Measurements from ENCODE around the gene SLC26A1.
"Not testable (repeated sequence)": the region's sequence is repeated elsewhere in the genome, so short reads cannot be mapped to it uniquely, and the experiment has no call there.

SLC26A1 gene

DNA sequence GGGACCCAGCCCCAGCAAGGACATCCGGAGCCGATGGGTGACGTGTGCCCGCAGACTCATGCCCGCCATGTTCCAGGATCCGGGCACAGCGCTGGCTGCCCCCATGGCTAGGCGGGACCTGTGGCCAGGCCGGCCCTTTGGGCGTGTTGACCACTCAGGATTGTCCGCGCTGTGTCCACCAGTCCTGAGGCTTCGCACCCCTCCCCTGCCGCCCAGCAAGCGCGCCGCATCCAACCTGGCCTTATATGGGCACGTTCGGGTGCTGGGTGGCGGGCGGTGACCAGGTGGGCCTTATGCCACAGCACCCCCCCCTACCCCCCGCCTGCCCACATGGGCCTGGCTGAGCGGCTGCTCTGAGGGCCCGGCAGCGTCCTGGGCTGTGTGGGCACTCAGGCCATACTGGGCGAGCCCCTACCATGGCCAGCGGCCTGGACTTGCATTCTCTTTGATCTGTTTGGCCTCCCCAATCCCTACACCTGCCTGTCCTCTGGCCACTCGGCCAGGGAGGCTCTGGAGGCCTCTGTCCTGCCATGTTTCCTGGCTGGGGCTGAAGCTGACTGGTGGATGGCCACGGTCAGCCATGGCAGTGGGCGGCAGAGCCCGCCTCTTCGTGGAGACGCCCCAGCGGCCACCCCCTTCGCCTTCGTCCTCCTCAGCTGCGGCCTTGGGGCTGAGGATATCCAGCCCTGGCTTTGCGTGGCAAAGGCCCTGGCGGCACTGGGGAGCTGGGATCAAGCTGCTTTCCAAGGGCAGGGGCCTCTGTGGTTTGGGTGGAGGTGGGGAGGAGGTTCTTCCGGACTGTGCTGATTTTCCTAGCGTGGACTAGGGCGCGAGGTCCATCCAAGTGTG, 20.2 kb upstream of the SLC26A1 start:
- DNase-seq (ENCODE audit: low spot score) = no peak

DNA sequence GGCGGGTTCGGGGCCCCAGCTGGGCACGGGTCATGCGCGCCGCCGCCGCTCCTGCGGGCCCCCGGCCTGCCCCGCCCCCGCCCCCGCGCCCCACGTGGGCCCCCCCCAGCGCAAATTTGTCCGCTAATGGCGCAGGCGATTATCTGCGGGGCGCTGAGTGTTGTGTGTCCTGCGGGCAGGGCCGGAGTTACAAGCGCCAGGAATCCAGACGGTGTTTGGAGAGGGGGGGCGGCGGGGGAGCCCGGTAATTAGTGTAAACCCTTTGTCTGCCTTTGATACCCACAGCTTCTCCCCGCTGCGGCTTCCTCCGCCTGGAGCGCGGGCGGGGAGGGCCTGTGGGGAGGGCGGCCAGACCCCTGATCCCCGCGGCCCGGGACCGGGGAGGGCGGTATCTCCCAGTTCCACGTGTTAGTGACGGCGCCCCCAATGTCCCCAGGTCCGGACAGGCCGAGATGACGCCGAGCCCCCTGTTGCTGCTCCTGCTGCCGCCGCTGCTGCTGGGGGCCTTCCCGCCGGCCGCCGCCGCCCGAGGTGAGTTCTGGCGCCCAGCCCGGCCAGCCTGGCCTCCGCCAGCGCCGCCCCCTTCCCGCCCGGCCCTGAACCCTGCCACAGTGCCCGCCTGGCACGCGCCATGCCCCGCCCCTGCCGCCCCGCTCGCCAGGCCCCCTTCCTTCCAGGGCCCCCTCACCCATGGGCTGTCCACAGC, 19.0 kb upstream of the SLC26A1 start:
- DNase-seq (ENCODE audit: low spot score) = no peak

DNA sequence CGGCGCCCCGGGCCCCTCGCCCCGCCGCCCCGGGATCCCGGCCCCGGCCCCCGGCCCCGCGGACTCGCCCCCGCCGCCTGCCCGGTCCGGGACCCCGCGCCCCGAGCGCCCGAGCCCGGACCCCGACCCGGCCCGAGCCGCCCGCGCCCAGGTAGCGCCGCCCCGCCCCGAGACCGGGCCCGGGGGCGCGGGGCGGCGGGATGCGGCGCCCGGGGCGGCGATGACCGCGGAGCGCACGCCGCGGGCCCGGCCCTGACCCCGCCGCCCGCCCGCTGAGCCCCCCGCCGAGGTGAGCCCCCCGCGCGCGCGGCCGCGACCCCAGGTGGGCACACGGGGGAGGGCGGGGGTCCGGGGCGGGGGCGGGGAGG, 18.4 kb upstream of the SLC26A1 start:
- no peak for DNase-seq (ENCODE audit: low spot score)

DNA sequence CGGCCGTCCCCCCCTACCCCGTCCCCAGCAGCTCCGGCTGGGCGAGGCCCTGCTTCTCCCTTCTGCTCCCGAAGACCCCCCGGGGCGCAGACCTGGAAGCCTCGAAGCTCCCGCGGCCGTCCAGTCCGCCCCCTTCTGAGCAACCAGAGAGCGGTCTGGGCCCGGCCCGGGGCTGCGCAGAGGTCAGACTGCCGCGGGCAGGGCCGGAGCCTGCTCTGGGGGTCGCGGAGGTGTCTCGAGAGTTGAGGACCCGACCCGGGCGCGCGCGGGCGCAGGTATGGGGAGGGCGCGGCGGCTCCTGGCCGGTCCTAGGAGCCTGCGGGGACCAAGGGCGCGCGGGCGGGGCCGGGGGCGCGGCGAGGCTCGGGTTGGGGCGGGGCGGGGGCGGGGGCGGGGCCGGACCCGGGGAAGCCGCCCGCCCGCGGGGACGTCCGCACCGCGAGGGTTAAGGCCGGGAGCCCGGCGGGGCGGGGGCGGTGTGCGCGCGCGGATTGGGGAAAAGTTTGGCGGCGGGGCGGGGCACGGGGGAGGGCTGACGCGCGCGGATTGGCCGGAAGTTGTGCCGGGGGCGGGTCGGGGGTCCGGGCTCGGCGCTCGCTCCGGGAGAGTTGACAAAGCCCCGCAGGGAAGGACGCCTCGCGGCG, 17.9 kb upstream of the SLC26A1 start, which contains the start of gene FGFRL1:
Gene FGFRL1, plus strand, starts transcription at position 605 of the 644 bp plus-strand sequence. CDS start 860 bp downstream, outside the sequence.
- DNase-seq (ENCODE audit: low spot score) = peak; percentile 99

- DNase-seq (ENCODE audit: low spot score) = no peak
Measured at GRCh38 chr4:1010395-1011021, 17.3 kb upstream of the SLC26A1 start.

GRCh38 chr4:1009542-1010394, 16.6 kb upstream of the SLC26A1 start:
- DNase-seq (ENCODE audit: low spot score) = no peak

DNA sequence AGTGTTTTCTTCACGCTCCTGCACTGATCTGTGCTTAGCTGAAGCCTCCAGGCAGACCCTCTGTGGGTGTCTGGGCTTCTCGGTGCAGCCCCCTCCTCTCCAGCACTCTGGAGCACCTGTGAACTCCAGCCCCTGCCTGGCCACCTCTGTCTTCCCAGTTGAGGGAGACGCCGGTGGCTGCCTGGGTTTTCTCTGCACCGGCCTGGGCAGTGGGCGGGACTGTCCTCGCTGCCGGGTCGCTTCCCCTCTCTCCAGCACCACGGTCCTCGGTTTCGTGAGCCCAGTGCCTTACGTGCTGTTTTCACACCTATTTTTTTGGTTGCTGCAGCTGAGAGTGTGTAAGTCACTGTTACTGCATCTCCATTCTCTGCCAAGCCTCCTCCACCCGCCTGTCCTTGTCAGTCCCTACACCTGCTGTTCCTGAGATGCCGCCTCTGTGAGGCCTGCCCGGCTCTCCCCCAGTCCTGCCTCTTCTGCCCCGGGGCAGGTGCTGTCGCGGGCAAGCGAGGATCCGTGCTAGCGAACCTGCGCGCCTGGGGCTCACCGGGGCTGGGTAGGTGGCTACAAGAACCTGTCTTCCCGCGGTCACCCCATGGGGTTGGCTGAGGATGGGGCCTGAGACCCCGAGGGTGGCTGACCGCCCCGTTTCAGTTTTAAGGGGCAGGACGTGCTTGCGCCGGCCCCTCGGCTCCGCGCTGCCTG, 15.8 kb upstream of the SLC26A1 start:
- no peak for DNase-seq (ENCODE audit: low spot score)

- no peak for DNase-seq (ENCODE audit: low spot score)
Measured at GRCh38 chr4:1006856-1007255, 13.7 kb upstream of the SLC26A1 start.

- no peak for DNase-seq (ENCODE audit: low spot score)
Measured at GRCh38 chr4:1004557-1005485, 11.6 kb upstream of the SLC26A1 start.

DNA sequence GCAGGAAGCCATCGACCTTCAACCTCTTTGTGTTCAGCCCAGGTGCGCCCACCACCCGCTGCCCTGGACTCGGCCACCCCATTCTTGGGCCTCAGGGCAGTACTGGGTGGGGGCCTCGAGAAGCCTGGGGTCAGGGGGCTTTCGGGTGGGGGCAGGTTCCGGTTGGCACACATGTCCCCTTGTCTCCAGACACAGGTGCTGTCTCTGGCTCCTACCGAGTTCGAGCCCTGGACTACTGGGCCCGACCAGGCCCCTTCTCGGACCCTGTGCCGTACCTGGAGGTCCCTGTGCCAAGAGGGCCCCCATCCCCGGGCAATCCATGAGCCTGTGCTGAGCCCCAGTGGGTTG, 10.8 kb upstream of the SLC26A1 start:
- no peak for DNase-seq (ENCODE audit: low spot score)

DNA sequence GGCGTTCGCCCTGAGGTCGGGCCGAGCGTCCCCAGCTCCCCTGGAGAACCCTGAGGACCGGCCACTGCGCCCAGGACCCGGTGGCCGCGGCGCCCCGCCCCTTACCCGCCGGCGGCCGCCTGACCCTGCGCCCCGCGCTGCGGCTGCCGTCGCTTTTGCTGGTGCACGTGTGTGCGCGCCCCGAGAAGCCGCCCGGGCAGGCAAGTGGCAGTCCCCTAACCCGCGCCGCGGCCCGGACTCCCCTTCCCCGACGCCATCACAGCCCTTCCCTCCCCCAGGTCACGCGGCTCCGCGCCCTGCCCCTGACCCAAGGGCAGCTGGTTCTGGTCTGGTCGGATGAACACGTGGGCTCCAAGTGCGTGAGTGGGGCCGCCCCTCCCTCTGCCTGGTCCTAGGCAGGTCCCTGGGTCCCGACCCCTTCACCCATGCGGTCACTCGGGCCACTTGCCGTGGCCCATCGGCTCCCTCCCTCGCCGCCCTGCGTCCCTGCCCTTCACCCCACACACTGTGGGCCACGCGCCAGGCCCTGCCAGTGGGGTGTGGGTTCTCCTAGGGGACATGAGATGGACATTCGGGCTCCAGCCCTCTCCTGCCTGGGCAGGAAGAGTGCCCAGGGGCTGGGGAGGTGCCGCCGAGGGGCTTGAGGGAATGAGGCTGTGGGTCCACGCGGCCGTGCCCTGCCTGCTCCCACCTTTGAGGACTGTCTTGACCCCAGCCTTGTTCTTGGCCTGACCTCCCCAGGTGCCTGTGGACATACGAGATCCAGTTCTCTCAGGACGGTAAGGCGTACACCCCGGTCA, 10.3 kb upstream of the SLC26A1 start:
- no peak for DNase-seq (ENCODE audit: low spot score)

DNA sequence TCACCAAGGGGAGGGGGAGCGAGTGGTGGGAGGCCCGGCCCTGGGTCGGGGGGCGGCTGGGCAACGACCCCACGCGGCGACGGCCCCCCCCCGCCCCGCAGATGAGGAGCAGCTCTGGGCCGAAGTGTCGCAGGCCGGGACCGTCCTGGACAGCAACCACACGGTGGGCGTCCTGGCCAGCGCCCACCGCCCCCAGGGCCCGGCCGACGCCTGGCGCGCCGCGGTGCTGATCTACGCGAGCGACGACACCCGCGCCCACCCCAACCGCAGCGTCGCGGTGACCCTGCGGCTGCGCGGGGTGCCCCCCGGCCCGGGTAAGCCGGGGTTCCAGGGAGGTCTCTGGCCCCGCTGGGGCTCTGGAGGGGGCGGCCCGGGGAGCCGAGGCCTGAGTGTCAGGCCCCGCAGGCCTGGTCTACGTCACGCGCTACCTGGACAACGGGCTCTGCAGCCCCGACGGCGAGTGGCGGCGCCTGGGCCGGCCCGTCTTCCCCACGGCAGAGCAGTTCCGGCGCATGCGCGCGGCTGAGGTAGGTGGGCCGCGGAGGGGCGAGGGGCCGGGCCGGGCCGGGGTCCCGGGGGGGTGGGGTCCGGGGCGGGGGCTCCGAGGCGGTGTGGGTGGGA, 9.5 kb upstream of the SLC26A1 start:
- DNase-seq (ENCODE audit: low spot score) = no peak

DNA sequence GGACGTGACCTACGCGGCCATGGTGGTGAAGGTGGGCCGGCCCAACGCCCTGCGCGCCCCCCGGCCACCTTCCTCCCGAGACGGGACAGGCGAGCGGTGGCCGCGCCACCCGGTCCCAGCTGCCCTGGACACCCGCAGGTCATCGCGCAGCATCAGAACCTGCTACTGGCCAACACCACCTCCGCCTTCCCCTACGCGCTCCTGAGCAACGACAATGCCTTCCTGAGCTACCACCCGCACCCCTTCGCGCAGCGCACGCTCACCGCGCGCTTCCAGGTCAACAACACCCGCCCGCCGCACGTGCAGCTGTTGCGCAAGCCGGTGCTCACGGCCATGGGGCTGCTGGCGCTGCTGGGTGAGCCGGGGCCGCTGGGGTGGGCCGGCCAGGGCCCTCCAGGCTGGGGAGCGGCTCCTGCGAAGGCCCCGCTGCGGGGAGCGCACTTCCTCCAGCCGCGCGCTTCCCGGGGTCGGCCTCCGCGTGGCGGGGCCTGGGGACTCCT, 9.0 kb upstream of the SLC26A1 start:
- no peak for DNase-seq (ENCODE audit: low spot score)

GRCh38 chr4:1001561-1002130, 8.4 kb upstream of the SLC26A1 start:
- no peak for DNase-seq (ENCODE audit: low spot score)

GRCh38 chr4:1000686-1001260, 7.6 kb upstream of the SLC26A1 start:
- no peak for DNase-seq (ENCODE audit: low spot score)

DNA sequence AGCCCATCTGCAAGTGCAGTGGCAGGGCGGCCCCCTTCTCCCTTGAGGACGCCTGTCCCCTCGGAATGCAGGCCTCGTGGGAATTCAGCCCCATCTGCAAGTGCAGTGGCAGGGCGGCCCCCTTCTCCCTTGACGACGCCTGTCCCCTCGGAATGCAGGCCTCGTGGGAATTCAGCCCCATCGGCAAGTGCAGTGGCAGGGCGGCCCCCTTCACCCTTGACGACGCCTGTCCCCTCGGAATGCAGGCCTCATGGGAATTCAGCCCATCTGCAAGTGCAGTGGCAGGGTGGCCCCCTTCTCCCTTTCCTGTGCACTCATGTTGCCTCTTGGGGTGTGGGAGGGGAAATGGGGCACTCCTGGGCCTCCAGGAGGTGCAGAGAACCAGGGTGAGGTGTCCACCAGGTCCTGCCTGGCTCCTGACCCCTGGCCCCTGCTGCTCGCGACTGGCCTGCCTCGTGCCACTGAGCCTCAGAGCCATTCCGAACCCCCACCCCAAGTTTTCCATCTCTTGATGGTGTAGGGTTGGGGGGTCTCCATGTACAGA, 6.8 kb upstream of the SLC26A1 start:
- DNase-seq (ENCODE audit: low spot score) = no peak

GRCh38 chr4:999240-999863, 6.1 kb upstream of the SLC26A1 start:
- not testable (repeated sequence) for DNase-seq (ENCODE audit: low spot score)
